GF-D8 (cell line): Measurements from ENCODE around the gene SMARCC1.
"Not testable (repeated sequence)": the region's sequence is repeated elsewhere in the genome, so short reads cannot be mapped to it uniquely, and the experiment has no call there.

ENCODE experiments used
- DNase-seq: peaks from one replicate; lab custom pipeline; 2025; lab: John Stamatoyannopoulos, UW

SMARCC1 gene

DNA sequence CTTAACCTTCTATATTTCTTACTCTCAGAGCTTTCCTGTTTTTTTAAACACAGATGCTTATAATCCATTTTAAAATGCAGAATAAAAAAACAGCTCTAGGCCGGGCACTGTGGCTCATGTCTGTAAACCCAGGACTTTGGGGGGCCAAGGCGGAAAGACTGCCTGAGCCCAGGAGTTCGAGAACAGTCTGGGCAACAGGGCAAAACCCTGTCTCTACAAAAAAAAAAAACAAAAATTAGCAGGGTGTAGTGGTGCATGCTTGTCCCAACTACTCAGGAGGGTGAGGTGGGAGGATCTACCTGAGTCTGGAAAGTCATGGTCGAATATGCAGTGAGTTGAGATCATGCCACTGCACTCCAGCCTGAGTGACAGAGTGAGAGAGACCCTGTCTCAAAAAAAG, 15.5 kb downstream of the SMARCC1 start:
- DNase-seq: no peak

DNA sequence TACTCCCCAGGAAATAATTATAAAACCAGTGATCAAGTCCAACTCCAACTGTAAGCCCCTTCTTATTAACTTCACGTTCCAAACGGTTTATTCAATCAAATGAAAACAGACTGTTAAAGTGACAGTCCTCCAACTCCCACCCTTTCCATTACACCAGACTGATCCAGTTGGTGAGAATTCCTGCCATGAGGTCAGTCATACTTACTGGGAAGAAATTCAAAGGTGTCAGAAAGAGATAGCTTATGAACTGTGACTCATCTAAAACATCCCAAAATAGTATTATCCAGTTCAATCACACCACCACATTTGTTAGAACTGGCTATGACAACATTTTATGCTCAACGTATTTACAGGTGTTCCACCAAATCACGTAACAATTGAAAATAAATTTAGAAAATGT, 19.5 kb downstream of the SMARCC1 start:
- DNase-seq: no peak

DNA sequence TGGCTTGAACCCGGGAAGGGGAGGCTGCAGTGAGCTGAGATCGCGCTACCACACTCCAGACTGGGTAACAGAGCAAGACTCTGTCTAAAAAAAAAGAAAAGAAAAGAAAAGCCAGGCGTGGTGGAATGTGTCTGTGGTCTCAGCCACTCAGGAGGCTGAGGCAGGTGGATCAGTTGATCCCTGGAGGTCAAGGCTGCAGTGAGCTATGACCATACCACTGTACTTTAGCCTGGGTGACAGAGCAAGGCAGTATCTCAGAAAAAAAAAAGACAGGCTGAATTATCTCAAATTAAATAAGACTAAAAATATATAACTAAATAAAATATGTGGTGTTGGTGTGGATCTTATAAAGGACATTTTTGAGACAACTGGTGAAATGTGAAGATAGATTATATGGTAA, 20.6 kb downstream of the SMARCC1 start:
- no peak for DNase-seq

DNA sequence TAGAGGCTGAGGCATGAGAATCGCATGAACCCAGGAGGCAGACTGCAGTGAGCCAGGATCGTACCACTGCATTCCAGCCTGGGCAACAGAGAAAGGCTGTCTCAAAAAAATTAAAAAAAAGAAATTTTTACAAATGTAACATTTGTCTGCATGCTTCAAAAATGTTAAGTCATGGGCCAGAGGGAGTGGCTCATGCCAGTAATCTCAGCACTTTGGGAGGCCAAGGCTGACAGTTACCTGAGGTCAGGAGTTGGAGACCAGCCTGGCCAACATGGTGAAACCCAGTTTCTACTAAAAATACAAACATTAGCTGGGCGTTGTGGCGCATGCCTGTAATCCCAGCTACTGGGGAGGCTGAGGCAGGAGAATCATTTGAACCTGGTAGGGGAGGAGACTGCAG, 21.5 kb downstream of the SMARCC1 start:
- DNase-seq: not testable (repeated sequence)

DNA sequence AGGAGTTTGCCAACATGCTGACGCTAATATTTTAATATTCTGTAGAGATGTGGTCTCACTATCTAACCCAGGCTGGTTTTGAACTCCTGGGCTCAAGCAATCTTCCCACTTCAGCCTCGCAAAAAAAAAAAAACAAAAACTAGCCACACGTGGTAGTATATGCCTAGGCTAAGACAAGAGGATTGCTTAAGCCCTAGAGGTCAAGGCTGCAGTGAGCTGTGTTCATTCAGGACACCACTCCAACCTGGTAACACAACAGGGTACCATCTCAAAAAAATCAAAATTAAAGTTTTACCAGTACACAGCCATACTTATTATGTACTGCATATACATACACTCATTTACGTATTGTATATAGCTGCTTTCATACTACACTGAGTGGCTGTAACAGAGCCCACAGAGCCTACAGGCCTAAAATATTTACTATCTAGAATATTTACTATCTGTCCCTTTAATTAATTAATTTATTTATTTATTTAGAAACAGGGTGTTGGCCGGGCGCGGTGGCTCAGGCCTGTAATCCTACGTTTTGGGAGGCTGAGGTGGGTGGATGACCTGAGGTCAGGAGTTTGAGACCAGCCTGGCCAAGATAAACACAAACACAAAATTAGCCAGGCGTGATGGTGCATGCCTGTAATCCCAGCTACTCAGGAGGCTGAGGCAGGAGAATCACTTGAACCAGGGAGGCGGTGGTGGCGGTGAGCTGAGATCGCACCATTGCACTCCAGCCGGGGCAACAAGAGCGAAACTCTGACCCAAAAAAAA, 23.2 kb downstream of the SMARCC1 start:
- DNase-seq: no peak

DNA sequence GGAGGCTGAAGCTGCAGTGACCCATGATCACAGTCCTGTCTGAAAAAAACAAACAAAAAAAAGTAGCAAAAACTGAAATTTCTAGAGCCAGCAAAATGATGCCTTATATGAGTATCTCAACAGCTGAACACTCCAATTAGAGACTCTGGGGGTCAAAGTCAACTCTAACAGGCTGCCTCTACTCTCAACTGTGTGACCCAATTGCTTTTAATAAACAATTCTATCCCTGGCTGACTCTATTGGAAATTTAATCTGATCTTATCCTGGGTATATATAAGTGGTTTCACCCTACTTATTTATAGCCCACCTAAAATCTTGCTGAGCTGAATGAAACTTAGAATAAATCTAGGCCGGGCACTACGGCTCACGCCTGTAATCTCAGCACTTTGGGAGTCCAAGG, 29.0 kb downstream of the SMARCC1 start:
- DNase-seq: no peak

DNA sequence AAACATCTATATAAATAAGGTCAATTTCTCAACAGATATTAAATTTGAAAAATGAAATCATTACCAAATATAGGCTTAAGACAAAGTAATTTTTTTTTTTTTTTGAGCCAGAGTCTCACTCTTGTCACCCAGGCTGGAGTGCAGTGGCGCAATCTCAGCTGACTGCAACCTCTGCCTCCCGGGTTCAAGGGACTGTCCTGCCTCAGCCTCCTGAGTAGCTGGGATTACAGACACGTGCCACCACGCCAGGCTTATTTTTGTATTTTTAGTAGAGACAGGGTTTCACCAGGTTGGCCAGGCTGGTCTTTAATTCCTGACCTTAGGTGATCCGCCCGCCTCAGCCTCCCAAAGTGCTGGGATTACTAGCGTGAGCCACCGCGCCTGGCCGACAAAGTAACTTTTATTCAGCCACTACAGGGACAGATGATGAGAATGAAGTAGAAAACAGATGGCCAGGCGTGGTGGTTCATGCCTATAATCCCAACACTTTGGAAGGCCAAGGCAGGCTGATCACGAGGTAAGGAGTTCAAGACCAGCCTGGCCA, 30.8 kb downstream of the SMARCC1 start:
- not testable (repeated sequence) for DNase-seq

DNA sequence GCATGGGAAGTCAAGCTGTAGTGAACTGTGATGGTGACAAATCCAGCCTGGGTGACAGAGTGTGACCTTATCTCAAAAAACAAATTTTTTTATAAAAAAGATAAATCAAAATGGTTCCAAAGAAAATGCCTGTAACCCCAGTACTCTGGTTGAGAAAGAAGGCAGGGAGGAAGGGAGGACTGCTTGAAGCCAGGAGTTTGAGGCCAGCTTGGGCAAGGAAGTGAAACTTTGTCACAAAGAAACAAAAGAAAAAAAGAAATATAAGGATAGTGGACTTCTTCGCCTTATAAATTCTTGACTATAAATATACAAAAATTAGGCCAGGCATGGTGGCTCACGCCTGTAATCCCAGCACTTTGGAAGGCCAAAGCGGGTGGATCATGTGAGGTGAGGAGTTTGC, 34.1 kb downstream of the SMARCC1 start:
- DNase-seq: no peak

DNA sequence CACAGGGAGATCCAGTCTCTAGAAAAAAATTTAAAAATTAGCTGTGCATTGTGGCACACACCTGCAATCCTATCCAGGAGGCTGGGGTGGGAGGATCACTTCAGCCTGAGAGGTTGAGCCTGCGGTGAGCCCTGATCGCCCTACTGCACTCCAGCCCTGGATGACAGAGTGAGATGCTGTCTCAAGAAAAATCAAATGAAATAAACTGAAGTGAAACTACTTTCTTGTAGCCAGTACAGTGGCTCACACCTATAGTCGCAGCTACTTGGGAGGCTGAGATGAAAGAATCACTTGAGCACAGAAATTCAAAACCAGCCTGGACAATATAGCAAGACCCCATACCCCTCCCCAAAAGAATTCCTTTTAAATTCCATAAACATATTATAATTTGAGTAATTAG, 35.4 kb downstream of the SMARCC1 start:
- no peak for DNase-seq

DNA sequence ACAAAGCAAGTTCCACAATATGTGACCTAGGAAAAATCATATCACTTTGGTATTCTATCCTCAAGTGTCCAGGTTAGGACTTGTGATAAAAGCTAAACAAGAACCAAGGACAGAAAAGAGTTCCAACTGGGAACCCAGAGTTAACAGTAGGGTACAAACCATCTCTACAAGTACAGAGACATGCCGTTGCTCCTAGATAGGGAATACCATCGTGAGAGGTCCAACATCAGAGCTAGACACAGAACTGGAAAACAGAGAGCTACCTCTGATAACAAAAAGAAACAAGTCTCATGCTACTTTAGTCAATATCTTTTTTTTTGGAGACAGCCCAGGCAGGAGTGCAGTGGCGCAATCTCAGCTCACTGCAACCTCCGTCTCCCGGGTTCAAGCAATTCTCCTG, 37.8 kb downstream of the SMARCC1 start:
- DNase-seq: no peak

DNA sequence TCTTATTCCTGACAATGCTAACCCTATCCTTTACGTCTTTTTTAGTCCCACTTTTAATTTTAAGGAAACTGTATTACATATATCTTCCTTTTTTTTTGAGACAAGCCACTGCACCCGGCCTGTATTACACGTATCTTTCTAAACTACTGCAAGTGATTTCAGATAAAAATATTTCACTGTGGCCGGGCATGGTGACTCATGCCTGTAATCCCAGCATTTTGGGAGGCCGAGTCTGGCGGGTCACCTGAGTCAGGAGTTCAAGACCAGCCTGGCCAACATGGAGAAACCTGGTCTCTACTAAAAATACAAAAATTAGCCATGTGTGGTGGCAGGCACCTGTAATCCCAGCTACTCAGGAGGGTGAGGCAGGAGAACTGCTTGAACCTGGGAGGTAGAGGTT, 38.3 kb downstream of the SMARCC1 start:
- DNase-seq: not testable (repeated sequence)

DNA sequence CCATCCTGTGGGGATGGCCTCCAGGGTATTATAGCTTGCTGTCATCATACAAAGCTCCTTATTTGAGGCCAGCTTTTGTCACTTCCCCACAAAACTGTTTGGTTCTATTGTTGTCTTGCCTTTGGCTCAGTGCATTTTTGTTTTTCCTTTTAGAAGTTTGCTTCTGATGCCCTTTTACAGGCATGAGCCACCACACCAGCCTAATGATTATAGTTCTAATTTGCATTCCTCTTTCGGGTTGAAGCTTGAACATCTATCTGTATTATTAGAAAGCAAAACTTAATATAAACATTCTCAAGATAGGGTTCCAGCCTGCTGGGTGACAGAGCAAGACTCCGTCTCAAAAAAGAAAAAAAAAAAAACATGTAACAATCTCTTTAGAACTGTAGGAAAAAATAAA, 39.8 kb downstream of the SMARCC1 start:
- DNase-seq: no peak

DNA sequence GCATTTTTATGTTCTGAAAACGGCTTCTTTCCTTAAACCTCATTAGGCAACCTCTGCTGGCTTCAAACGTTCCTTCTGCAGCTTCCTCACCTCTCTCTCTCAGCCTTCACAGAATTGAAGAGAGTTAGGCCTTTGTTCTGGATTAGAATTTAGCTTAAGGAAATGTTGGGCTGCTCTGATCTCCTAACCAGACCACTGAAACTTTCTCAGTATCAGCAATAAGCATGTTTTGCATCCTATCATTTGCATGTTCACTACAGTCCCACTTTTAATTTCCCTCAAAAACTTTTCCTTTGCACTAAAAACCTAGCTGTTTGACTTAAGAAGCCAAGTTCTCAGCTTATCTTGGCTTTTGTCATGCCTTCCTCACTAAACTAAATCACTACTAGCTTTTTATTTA, 49.5 kb downstream of the SMARCC1 start:
- DNase-seq: no peak

DNA sequence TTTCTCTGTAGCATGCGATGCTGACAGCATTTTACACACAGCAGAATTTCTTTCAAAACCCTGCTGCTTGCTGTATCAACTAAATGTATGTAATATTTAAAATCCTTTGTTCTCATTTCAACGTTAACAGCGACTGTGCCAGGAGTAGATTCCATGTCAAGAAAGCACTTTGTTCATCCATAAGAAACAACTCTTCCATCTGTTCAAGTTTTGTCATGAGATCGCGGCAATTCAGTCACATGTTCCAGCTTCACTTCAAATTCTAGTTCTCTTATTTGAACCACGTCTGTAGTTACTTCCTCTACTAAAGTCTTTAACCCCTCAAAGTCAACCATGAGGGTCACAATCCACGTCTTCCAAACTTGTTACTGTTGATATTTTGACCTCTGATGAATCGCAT, 50.6 kb downstream of the SMARCC1 start:
- no peak for DNase-seq

DNA sequence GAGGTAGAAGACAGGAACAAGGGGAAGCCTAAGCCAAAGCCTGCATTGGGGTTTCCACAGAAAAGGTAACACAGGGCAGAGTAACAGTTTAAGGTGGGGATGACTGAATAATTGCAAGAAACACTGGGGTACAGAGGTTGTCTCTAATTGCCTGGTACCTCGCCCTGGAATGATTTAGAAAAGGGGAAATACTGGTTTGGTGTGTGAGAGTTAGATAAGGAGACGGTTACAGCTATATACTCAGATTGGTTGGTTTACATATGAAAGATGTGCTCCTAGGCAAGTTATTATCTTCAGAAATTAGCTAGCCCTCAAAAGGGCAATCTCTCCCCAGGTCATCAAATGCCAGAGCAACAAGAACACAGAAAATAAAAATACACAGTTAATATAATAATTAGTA, 58.8 kb downstream of the SMARCC1 start:
- DNase-seq: no peak

DNA sequence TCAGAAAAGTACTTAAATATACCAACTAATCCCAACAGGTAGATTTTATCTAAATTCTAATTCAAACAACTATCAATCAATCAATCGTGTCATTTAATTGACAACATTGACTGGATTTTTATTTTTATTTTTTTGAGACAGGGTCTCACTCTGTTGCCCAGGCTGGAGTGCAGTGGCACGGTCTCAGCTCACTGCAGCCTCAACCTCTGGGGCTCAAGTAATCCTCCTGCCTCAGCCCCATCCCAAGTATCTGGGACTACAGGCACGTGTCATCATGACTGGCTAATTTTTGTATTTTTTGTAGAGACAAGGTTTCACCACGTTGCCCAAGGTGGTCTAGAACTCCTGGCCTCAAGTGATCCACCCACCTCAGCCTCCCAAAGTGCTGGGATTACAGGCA, 64.2 kb downstream of the SMARCC1 start:
- DNase-seq: not testable (repeated sequence)

DNA sequence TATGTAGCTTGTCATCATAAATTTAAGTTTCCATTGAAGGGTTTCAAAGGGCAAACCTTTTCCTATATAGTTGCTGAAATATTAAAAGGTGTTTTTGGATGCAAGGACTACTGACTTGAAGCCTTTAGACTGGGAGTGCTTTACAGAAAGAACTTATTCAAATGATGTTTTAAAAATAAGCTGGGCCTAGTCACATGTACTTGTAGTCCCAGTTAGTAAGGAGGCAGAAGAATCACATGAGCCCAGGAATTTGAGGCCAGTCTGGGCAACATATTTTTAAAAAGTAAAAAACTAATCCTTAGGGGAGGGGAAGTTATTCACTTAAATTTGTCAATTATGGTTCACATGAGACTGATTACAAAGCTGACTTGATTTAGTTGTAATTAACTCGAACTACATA, 65.0 kb downstream of the SMARCC1 start:
- no peak for DNase-seq

DNA sequence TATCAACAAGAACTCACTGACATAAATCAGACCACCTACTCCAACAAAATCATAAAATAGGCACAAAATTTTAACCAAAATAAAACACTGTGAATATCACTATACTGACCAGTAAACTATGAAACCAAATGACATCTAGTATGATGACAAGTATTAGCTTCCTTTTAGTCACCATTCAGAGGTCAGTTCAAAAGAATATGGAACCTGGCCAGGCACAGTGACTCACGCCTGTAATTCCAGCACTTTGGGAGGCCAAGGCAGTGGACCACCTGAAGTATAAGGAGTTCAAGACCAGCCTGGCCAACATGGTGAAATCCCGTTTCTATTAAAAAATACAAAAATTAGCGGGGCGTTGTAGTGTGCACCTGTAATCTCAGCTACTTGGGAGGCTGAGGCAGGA, 65.8 kb downstream of the SMARCC1 start:
- no peak for DNase-seq

DNA sequence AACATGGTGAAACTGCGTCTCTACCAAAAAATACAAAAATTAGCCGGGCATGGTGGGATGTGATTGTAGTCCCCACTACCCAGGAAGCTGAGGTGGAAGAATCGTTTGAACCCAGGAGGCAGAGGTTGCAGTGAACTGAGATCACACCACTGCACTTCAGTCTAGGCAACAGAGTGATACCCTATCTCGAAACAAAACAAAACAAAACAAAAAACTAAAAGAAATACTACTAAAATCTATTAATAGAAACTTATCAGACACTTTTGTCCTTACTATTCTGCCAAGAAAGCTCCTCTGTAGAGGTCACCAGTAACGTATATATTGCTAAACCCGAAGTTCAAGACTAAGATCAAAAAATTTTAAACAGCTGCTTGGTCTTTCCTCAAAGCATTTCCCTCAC, 67.1 kb downstream of the SMARCC1 start:
- DNase-seq: no peak

DNA sequence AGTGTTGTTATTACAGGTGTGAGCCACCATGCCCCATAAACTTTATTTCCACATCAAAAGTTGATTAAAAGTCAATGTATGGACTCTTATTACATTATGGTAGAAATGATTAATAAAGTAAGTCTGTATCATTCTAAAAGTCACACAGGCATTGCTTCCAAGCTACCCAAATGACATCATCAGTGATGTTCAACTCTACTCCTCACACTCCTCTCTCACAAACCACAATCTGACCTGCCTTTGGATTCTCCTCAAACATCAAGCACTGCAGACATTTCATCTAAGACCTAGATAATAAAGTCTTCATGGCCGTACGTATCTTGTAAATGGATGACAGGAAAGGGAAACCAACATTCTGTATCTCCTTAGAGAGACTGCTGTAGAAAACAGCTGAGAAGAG, 68.0 kb downstream of the SMARCC1 start:
- DNase-seq: no peak

DNA sequence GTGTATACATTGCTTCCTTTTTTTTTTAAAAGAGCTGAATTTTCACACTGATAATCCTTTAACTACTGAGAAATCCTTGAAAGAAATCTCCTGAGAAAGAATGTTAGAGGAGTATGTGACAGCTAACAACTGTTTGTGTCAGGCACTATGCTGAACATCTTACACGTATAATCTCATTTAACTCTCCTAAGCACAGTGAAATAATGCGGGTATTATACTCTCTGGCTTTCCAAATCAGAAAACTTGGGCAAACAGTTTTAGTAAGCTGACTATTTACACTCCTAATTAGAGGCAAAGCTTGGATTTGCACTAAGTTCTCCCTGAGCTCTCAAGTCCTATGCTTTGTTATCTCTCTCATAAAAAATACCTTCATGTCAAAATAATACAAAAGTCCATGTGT, 69.3 kb downstream of the SMARCC1 start:
- DNase-seq: no peak

DNA sequence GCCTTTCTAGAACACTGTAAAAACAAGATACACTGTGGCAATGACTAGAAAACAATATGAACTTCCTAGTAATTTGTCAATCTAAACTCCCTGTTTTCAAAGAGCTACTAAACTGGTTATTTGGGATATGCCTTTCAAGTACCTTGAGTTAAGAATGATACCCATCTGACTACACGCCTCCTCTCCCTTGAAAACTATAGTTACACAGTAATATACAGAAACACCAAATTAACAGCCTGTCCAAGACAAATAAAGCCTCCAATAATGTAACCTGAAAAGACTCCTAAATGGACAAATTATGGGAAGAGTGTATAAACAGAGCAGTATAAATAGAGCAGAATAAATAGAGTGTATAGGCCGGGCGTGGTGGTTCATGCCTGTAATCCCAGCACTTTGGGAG, 70.1 kb downstream of the SMARCC1 start:
- no peak for DNase-seq

DNA sequence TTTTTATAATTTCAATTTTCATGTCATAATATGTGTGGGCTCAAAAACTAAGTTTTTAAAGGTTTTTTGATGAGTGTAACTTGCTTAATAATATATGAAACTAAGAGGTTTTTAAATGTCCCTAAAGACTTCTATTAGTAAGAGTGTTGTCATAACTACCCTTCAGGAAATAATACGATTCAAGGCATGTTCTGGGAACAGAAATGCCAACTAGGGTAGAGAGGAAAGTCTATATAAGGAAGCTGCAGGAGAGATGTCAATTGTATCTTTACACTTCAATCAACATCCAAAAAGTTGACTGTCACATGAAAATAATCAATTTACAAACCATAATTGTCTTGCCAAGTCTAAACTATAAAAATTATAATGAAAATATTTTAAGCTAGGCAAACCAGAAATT, 76.3 kb downstream of the SMARCC1 start:
- DNase-seq: no peak

DNA sequence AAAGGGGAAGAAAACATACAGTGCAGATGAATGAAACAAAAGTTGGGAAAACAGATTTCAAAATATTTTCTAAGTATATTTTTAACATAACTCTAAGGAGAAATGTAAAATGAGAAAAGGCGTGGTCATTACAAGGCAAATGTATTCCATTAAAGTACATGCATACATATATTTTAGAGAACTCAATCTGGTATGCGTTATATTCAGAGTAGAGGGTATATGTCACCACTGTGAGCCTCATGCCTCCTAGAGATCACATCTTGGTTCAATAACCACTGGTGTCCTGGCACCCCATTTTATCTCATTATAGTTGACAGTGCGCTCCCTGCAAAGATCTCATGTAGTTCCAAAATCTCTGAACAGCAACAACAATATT, 77.5 kb downstream of the SMARCC1 start:
- no peak for DNase-seq
